GM21528 (cell line): ENCODE results near the gene MAP4K2.

Experiments used
- ATAC-seq: cut with Tn5 transposase; IDR thresholded peaks from one replicate; pipeline ENCODE4 v1.9.1; 2021; ENCODE audit warnings: mild to moderate bottlenecking, moderate library complexity; ENCODE audit not compliant: unreplicated experiment, low FRiP score

MAP4K2 gene

DNA sequence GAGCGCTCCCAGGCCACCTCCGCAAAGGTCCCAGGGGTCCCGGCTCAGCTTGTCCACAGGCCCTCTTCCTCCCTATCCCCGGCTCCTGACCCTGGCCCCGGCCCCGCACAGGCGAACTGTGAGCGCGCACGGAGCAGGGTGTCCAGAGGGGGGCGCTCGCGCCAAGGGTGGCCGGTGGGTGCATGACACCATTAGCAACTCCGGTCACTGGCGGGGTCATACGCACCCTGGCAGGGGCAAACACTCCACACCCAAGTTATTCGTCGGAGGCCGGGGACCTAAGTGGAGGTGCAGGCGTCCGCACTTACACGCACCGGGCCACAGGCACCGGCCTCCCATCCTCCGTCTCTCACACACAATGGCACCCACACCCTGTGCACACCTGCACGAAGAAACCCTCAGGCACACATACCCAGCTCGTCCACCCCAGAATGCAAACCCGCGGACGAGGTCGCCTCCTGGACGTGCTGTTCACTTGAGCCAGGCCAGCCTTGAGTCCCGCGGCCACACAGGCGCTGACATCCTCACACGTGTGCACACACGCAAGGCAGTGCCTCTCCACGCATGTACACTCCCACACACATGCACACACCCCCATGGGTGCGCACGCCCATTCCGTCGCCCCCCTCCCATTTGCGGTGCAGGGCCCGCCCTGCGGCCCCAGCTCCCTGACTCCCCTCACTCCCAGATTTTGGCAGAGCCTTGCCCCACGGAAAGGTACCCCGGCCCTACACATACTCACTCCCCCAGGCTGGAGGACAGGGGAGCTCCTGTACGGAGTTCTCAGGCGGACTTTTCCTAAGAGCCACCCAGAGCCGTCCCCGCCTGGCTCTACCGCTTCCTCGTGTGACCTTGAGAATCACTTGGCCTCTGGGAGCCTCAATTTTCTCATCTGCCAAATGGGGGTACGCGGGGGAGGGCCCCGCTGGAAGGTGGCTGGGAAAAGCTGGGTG, 59.1 kb downstream of the MAP4K2 start, which contains the start of gene RASGRP2:
RASGRP2 (minus strand) TSS at position 552 of the 953 bp plus-strand sequence. CDS start 1,276 bp downstream, outside the sequence.
- ATAC-seq = no peak

DNA sequence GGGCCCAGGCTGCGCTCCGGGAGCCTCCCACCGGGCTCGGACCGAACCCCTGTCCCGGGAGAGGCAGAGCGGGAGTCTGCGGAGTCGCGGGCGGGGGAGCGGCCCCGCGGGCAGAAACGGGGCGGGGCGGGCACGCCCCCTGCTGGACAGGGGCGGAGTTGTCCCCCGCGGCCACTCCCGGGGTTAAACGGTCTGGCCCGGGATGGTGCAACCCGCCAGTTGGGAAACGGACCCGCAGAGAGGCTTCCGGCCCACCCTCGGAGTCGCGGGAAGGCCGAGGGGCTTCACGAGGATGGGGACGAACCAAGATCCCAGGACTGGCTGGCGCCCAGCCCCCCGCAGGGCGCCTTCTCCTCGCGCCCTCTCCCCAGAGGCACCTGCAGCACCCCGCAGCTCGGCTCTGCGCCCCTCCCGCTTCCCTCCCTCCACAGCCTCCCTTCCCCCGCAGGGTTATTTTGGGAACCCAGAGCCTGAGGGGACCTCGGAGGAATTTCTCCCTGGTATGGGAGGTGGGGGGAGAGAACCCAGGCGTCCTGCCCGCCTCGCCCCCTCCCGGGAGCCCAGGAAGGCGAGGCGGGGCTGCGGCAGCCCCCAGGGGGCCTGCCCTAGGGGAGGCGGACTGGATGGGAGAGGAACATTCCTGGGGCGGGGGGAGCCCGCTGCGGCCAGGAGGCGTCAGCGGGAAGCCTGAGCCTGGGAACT, 60.0 kb downstream of the MAP4K2 start:
- ATAC-seq = no peak

GRCh38 chr11:64742087-64742888, 60.7 kb downstream of the MAP4K2 start:
- no peak for ATAC-seq

DNA sequence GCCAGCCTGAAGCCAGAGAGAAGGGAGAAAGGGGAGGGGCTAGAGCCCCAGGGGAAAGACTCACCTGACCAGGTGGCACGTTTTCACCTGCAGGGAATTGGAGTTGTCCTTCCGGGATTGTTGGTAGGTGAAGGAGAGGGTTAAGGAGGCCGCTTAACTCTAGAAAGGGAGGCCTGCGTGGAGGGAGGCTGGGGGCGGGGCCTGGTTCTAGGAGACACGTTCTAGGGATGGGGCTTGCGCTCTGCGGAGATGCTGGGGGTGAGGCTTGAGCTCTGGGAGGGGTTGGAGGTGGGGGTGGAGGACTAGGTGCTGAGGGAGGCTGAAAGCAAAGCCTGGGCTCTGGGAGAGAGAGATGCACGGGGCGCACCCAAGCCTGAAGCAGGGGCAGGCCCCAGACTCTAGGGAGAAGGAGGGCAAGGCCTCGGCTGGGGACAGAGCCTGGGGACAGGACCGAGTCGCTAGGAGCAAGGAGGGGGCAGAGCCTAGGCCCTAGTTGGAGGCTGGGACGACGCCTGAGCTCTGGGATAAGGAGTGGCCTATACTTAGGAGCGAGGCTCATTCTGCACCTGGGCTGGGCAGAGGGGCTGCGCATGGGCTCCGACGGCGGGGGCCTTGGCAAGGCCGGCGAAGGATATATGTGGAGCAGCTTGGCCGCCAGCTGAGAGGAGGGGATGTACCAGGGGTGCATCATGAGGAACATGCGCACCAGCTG, 61.5 kb downstream of the MAP4K2 start:
- no peak for ATAC-seq

- ATAC-seq = no peak
Measured at GRCh38 chr11:64739871-64740270, 63.1 kb downstream of the MAP4K2 start.

GRCh38 chr11:64736654-64737053, 66.4 kb downstream of the MAP4K2 start:
- no peak for ATAC-seq

DNA sequence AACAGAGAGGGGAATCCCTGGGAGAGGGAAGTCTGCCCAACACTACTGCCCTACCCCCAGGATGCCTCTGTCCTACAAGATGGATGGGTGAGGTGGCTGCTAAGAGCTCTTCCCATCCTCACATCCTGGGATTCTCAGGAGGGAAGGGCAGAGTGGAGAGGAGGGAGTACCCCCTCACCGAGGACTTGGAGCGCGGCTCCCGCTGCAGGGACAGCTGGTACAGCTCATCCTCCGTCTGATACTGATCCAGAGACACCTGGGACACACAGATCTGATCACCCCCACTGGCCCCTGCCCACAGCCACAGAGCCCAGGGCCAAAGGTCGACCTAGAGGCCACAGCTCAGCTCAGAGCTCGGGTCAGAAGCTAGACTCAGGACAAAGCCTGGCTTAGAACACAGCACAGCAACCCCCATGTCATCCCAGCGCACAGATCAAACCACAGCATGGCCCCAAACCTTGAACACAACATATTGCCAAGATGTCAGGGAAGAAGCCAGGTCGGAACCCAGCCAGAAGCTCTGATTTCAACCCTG, 67.2 kb downstream of the MAP4K2 start:
- no peak for ATAC-seq
